Fibroblast of villous mesenchyme (primary cell): ENCODE measurements around the gene EMSY. TPM values are rescaled to one million over a fixed set of nuclear protein-coding genes. Genes with fewer than 3 reads are reported as not detected.

Experiments used
- DNase-seq: peaks from one replicate; pipeline ENCODE4 v3.0.0-alpha.2; 2010; ENCODE audit warnings: low read depth
- H3K4me3 ChIP-seq: 2 replicates; pipeline ENCODE4 v1.5.1; 2011; ENCODE audit warnings: low read depth, mild to moderate bottlenecking, low read length
- total RNA-seq: library from RNA; depleted of rRNA; stranded (reverse); fragments of >200 nt; gene quantifications from 2 replicates; pipeline ENCODE4 v1.2.3, GENCODE V29; 2012
- TF ChIP-seq, protein P1 (sequence below): IDR thresholded peaks from 2 replicates; pipeline ENCODE4 v1.5.1; 2012; ENCODE audit warnings: low read depth, mild to moderate bottlenecking, low read length; ENCODE audit not compliant: insufficient read depth

The EMSY gene
- total RNA-seq, 1 donor = 22.0 TPM

- TF ChIP-seq, protein P1, sequence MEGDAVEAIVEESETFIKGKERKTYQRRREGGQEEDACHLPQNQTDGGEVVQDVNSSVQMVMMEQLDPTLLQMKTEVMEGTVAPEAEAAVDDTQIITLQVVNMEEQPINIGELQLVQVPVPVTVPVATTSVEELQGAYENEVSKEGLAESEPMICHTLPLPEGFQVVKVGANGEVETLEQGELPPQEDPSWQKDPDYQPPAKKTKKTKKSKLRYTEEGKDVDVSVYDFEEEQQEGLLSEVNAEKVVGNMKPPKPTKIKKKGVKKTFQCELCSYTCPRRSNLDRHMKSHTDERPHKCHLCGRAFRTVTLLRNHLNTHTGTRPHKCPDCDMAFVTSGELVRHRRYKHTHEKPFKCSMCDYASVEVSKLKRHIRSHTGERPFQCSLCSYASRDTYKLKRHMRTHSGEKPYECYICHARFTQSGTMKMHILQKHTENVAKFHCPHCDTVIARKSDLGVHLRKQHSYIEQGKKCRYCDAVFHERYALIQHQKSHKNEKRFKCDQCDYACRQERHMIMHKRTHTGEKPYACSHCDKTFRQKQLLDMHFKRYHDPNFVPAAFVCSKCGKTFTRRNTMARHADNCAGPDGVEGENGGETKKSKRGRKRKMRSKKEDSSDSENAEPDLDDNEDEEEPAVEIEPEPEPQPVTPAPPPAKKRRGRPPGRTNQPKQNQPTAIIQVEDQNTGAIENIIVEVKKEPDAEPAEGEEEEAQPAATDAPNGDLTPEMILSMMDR = no peak
- DNase-seq = no peak
- H3K4me3 ChIP-seq = no peak overlapping the region
Observed at GRCh38 chr11:76493626-76494539, 49.1 kb downstream of the EMSY start.

DNA sequence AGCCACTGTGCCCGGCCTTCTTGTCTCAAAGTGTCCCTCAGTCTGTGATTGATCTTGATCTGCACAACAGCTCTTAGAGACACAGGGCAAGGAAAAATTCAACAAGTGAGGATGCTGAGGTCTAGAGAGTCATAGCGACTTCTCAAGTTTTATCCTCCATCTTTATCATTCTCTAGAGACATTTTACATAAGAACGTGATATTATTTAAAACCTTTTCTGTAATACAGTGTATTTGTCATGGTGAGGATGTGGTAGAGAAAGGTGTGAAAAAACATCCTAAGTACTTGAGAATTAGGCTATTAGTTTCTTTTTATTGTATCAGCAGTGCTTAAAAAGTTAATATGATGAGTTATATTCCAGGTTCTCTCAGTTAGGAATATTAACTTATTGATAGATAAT lies 50.2 kb downstream of the EMSY start:
- DNase-seq = no peak
- no peak overlapping the region for H3K4me3 ChIP-seq
- TF ChIP-seq, protein P1 = no peak

DNA sequence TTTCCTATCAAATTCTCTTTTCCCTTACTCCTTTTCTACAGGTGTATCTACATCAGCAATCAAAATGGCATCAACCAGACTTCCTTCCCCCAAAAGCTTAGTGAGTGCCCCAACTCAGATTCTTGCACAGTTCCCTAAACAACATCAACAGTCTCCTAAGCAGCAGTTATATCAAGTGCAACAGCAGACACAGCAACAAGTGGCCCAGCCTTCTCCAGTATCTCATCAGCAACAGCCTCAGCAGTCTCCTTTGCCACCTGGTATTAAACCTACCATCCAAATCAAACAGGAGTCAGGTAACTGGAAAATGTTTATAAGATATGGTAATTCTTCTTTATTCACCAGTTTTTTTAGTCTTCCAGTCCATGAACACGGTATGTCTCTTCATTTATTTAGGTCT lies 51.4 kb downstream of the EMSY start:
- H3K4me3 ChIP-seq = no peak overlapping the region
- DNase-seq = no peak
- TF ChIP-seq, protein P1 = no peak

GRCh38 chr11:76501526-76502202 lies 56.8 kb downstream of the EMSY start:
- H3K4me3 ChIP-seq = no peak overlapping the region
- TF ChIP-seq, protein P1 = no peak
- DNase-seq = peak; percentile 6

- TF ChIP-seq, protein P1 = no peak
- no peak overlapping the region for H3K4me3 ChIP-seq
- no peak for DNase-seq
Observed at GRCh38 chr11:76506833-76507232, 62.0 kb downstream of the EMSY start.

- no peak overlapping the region for H3K4me3 ChIP-seq
- TF ChIP-seq, protein P1 = no peak
- DNase-seq = no peak
Observed at GRCh38 chr11:76510060-76511047, 65.5 kb downstream of the EMSY start.
